Thyroid gland (tissue), 4 donors: ENCODE measurements around the gene PHACTR1.

ENCODE experiments used
- CTCF ChIP-seq, 6 experiments: fragments of 200-600 bp in 3 of 6; fragments of 450-650 bp in 3 of 6; sonication (generic) in 3 of 6; IDR thresholded peaks; one replicate each; pipeline ENCODE4 v1.5.1; 2016 to 2019; ENCODE audit warnings: antibody characterized with exemption in 6 of 6, mild to moderate bottlenecking in 2 of 6, inconsistent platforms in 1 of 6, moderate library complexity in 1 of 6
- POLR2A ChIP-seq, 2 donors: fragments of 450-650 bp; IDR thresholded peaks; one replicate each; pipeline ENCODE4 v1.6.1; 2017; ENCODE audit warnings: antibody characterized with exemption in 2 of 2, mild to moderate bottlenecking in 2 of 2, moderate library complexity in 1 of 2

- TF ChIP-seq CTCF (IDR thresholded peaks at IDR 0.05) = no peak
- TF ChIP-seq POLR2A (IDR thresholded peaks at IDR 0.05) = no peak
These were observed 37.2 kb upstream of the PHACTR1 start for GRCh38 chr6:12679341-12679740.
